Retina (tissue), 1 donor: ENCODE data around the gene IL10RB.

ENCODE experiments used
- DNase-seq: peaks from one replicate; pipeline ENCODE4 v3.0.0-alpha.2; 2016

IL10RB gene

DNA sequence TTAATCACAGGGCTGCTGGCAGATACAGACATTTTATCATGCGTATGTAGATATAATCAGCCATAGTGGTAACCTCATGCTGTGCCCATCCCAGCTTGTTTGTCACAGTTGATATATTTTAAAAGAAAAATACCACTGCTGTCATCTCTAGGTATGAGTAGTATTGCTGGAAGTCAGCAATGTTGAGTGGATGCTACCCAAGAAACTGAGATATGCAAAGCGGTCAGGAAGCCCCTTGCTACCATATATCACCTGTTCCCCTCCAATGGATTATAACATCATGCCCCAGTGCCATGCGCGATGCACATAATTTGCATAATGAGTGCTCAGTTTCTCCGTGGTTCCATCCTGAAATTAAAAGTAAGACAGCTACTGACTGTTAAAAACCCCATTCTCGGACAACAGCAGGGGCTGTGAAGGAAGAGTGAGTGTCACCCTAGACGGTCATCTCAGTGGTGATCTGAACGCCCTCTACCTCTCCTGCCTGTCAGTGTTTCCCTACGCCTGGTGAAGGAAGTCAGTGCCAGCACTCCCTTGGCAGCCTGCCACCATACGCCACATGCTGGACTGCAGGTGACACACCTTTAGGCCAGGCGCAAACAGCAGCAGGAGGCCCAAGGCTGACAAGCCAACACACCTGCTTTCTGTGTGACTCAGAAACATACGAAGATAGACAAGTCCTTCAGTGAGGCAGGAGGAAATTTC is 2.7 kb downstream of the IL10RB start:
- DNase-seq = no peak

DNA sequence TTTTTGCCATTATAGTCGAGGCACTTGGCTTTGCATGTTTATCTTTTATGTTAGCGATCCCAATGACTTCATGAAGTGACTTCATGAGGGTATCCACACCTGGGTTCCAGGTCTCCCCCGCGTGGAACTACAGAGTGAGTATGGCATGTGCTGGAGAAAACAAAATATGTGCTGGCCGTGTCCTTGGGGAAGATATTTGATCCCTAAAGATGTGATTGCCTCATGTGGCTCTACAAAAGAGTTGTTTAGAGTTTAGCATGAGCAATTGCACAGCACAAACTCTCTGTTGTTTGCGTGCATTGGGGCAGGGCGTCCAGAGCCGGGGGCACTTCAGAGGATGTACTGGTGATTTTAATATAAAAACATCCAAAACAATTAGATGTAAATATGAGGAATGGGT is 4.8 kb downstream of the IL10RB start:
- no peak for DNase-seq

DNA sequence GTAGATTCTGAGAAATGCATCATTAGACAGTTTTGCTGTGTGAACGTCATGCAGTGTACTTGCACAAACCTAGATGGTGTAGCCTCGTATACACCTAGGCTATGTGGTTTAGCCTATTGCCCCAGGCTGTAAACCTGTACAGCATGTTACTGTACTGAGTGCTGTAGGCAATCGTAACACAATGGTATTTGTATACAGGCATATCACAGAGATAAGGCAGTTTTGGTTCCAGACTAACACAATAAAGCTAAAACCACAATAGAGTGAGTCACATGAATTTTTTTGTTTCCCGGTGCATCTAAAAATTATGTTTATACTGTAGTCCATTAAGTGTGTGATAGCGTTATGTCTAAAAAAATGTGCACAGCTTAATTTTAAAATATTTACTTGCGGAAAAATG is 6.9 kb downstream of the IL10RB start:
- DNase-seq = no peak

DNA sequence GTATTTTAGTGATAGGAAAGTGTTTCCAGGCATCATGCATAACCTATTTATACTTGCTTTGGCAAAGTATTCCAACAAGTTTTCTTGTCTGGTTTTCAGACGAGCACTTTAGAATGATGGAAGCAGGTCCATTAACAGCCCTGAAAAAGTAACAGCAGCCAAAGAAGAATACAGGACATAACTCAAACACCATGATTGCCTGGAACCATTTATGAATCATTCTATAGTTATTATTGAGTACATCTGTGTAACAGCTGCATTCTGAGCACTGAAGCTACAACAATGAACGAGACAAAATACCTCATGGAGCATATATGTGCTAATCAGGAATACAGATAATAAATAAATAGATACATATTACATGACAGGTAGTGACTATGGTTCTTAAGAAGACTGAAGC is 12.6 kb downstream of the IL10RB start:
- no peak for DNase-seq

DNA sequence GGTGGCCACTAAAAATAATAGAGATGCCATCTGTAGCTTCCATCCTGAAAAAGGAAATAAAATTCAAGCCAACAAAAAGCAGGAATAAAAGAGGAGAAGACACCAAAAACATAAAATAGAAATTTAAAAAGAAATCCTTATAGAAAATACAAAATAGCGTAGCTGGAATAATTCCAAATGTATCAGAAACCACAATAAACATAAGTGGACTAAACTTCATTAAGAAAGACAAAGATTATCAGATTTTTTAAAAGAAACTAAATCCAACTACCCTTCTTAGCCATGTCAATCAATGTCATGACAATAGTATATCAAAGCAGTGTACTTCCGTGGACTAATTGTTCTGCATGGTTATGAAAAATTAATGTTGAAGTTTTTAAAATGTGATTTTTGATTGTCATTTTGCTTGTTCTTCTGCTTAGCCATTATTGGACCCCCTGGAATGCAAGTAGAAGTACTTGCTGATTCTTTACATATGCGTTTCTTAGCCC is 13.2 kb downstream of the IL10RB start:
- DNase-seq = no peak

DNA sequence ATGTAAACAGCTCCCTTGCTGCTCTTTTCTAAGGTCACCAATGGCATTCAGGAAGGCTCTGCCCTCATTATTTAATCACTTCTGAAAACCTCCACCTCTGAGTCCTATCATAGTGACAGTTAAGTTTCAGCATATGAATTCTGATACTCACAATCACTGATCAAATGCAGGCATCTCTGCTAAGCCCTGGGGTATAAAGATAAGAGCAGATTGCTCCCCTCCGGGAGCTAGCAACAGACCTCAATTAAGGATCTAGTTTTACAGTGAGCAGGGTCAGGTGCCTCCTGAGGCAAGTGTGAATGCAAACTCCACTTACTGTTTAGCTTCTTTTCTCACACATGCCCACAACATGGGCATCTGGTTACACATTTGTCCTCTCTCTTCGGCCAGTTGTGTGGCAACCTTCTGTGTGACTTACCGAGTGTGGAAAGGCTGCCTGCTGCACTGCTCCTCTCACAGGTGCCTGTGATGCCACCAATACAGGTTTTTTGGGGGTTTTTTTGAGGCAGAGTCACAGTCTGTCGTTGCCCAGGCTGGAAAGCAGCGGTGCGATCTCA is 15.0 kb downstream of the IL10RB start:
- DNase-seq = no peak

DNA sequence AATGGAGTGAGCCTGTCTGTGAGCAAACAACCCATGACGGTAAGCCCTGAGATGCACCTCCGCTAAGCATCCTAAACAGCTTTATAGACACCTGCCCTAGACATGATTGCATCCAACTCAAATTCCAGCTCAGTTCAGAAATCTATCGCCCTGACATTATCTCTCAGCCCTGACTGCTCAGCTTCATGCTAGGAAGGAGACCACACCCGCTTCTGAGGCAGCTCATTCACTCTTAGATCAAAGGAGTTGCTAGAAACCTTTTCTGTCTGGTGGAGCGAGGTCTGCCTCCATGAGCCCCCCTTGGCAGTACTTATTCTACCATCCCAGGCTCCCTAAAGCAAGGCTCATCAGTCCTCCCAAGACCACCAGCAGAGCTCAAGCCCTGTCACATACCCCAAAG is 17.0 kb downstream of the IL10RB start:
- DNase-seq = no peak

DNA sequence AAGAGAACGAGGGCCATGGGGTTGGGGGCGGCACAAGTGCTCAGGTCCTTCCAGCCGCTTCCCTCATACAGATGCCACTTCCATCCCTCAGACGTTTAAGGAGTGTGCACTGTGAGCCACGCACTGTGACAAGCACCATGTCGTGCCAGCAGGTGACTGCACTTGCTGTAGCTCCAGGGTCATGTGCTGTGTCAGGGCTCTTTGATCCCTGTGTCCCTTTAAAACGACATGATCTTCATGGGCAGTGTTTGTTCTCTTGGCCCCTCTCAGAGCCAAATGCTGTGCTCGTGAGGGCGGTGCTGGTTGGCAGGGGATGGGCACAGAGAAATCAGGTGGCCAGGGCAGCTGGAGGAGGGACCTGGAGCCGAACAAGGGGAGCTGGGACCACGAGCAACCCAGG is 19.9 kb downstream of the IL10RB start:
- no peak for DNase-seq

DNA sequence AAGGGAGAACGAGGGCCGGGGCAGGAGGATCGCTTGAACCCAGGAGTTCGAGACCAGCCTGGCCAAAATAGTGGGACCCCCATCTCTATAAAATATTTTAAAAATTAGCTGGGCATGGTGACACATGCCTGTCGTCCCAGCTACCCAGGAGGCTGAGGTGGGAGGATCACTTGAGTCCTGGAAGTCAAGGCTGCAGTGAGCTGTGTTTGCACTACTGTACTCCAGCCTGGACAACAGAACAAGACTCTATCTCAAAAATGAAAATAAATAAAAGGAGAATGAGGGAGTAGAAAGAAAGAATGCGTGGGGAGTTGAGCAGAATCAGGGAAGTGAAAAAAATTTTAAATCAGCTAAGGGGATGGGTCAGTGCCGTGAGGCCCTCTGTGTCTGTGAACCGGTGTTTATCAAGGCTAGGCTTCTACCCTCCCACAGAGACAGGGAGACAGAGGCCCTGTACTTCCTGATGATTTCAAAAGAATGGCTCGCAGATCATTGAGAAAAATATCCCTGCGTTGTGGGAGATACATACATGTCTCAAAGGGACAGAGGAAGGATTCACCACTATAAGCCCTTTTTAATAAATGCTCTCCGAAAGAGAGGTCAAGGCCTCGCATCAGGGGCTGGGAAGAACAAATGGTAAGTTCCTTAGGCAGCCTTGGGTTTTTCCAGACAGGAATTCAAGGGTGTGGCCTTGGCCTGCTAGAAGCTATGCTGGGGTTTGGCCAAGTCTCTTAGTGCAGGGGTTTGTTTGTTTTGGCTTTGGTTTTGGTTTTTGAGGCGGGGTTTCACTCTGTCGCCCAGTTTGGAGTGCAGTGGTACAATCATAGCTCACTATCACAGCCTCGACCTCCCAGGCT is 20.7 kb downstream of the IL10RB start:
- no peak for DNase-seq

DNA sequence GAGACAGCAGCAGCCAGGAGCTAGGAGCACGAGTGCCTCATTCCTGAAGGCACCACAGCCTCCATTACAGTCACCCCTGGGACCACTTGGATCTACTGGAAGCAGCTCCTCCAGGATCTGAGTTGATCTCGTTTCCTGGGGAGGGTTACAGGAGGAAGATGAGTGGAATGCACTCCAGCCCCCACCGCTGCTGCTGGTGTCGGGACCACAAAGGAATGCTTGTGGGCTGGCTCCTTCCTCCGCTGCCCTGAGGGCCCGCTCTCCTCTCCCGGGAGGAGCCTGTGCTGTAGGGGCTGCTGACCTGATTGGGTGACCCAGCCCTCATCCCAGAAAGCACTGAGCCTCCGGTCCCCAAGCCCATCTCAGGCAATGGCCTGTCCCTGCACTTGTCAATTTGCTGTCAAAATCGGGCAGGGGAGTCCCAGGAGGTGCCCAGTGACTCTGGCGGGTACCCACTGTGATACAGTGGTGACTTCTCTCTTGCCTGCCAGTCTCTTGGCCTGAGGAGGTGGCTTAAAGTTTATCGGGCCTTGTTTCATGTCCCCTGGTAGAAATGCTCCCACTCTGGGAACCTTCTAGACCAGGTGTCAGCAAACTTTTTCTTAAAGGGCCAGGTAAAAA is 23.1 kb downstream of the IL10RB start:
- DNase-seq = no peak

DNA sequence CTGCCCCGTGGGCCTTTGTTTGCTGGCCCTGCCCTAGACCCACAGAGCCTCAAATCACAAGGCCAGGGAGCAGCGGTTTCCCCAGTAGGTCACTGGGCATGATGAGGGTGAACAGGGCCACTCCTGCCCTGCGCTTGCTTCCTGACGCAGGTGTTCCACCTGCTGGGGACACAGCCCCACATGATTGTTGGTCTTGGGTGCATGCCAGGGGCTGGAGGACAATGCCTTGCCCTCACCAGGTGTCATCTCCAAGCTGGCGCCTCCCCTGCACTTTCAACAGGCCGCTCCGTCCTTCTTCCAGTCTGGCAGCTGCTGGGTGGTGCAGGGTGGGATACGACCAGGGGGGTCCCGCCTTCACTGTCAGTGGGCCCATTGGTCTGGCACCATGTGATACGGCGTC is 24.3 kb downstream of the IL10RB start:
- no peak for DNase-seq

DNA sequence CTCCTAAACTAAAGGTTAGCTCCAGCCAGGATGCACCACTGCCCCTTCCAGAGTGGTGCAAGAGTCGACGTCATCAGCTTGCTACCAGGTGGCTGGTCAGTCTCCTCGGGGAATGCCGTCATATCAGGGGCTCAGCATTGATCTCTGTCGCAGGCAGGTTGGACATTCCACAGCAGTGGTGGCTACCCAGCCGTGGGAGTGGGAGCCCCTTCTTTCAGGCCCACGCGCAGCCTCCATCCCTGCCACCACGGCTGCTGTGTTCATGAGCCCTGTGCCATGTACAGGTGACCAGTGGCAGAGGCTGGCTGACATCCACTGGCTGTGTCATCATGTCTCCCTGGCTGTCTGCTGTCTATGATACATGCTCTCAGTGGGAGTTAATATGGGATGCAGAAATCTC is 25.5 kb downstream of the IL10RB start:
- DNase-seq = no peak

DNA sequence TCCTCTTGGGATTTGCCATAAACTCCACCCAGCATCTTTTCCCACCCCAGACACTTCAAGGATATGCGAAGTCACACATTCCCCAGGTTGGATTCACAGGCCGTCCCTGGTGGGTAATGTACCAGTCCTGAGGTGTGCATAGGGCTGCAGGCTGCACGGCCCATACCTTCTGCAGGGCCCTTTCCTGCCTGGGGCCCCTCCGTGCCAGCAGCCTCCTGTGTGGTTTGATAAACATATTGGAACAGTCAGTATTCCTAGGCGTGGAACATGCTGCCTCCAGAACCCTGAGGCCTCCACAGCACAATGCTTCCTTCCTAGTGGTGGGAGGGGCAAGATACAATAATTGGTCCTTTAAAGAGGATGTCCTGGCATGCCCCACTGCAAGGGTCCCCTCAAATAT is 26.6 kb downstream of the IL10RB start:
- no peak for DNase-seq

DNA sequence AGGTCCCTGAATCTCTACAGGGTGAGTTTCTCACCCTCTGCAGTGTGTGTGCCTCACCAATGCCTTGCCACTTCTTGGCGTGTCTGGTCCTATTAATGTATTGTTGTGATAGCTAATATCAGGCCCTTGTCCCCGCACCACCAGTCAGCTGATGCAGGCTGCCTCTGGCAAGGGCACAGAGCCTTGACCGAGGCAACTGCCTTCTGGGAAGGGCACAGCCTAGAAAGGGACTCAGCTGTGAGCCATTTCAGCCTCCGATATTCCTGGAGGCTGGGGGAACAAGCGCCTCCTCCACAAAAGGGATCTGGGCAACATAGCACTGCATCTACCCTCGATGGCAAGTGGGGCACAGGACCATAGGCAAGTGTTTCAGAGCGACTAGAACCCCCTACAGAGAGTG is 27.0 kb downstream of the IL10RB start:
- DNase-seq = no peak

DNA sequence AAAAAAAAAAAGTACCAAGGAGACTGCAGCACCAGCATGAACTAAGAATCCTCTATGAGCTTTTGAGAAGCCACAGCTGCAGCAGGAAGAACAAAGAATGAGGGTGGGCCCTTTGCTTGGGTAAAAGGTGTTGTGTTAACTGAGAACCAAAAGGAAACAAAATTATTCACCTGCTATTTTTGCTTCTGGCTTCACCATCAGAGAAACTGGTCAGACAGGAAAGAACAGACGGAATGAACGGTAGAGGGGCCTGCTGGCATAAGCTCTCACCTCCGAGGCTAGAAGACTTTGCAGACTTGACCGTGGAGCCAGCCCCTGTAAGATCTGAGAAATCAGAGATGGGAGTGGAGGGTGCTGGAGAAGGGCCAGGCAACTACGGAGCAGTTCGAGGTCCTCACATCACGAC is 27.6 kb downstream of the IL10RB start:
- DNase-seq = no peak

DNA sequence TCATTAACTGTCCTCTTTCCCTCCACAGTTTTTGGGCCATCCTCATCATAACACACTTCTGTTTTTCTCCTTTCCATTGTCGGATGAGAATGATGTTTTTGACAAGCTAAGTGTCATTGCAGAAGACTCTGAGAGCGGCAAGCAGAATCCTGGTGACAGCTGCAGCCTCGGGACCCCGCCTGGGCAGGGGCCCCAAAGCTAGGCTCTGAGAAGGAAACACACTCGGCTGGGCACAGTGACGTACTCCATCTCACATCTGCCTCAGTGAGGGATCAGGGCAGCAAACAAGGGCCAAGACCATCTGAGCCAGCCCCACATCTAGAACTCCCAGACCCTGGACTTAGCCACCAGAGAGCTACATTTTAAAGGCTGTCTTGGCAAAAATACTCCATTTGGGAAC is 30.0 kb downstream of the IL10RB start:
- no peak for DNase-seq

DNA sequence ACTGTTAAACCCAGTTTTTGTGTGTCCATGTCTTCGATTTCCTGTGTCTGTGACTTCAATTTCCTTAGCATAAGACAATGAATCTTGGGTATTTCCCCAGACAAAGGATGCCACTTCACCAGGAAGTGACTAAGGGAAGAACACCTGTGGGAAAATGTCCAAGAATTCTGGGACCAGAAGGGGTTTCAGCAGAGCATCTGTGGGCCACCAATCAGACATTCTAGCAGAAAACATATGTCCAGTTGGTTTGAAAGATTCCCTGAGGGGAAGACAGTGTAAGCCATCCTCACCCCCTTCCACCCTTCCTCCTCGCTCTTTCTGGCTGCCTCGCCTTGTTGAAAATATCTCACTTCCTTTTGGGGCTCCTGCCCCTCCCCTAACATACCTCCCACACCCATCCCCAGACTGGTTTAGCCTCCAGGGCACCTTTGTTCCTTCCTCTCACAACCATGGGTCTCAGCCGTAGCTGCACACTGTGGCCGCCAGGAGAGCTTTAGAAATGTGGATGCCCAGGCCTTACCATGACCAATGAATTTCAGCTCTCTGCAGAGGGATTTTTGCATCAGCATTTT is 33.1 kb downstream of the IL10RB start:
- no peak for DNase-seq

DNA sequence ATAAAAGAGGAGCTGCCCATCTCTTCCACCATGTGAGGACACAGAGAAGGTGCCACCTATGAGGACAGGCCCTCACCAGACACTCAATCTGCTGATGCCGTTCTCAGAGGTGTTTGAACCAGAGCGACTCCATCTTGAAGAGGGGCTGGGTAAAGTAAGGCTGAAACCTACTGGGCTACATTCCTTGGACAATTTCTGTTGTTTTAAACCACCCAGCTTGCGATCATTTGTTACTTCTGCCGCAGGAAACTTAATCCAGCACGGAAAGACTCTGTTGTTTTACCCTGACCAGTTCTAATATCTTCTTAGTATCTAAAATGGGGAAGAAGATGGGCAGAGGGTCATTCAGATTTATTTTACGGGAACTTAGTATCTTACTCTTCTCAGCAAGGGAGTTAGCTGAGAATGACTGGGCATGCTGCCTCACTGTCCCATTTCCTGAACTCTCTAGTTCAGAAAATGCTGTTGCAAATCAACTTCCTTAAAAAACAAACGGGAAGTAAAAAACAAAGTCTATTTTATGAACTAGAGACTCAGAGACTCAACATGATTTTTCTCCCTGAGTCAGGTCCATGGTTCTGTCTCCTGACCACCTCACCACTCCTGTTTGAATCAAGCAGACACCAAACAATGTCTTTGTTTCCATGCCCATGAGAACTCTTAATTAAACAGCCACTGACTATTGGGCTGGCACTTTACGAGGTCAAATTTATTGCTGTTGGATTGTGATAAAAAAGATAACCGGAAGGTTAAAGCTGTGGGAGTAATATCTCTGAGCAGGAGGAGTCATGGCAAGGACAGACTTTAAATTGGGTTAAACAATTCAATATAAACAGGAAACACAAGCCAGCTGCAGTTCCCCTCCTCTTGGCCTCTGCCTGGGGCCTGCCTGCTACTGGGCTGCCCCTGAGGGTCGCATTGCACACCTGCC is 34.8 kb downstream of the IL10RB start:
- no peak for DNase-seq

DNA sequence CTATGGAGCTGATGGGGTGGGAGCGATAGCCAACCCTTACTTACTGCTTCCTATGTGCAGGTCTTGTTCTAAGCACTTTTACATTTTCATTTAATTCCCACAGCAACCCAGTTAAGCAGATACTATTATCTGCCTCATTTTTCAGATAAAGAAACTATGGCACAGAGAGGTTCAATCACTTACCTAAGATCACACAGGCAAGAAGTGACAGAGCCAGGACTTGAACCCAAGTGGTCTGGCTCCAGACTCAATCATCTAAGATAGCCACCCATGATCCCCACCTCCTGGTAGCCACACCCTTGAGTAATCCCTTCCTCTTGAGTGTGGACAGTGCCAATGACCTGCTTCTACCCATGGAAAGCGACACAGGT is 35.5 kb downstream of the IL10RB start:
- no peak for DNase-seq

DNA sequence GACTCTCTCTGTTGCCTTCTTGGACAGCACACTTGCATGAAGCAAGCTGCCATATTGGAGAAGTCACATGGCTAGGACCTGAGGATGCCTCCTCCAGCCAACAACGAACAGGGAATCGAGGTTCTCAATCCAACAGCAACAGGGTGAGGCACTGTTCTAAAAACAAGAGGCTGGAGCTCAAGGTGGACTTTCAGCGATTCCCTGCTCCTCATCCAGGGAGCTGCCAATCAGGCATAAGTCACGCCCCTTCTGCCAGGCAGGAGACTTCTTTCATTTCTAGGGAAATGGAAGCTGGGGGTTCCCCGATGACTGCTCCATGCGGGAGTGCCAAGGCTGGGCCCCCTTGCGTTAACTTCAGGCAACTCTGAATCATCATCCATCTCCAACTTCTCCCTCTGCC is 35.9 kb downstream of the IL10RB start:
- no peak for DNase-seq

DNA sequence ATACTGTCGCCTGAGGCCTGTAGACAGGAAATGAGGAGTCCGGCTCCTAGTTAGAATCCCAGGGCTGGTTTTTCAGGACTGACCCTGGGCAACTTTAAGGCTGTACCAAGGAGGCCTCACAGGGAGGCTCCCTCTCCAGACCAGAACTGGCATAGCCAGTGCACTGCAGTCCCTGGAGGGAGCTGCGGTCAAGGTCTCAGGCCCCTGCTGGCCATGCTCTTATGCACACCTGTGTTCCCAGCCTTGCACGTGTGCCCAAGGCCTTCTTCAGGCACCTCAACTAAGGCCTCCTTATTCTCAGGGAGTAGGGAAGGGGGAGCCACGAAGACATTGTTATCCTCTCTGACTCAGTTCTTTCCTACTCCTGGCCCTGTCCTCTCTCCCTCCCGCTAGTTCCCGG is 36.6 kb downstream of the IL10RB start:
- no peak for DNase-seq

DNA sequence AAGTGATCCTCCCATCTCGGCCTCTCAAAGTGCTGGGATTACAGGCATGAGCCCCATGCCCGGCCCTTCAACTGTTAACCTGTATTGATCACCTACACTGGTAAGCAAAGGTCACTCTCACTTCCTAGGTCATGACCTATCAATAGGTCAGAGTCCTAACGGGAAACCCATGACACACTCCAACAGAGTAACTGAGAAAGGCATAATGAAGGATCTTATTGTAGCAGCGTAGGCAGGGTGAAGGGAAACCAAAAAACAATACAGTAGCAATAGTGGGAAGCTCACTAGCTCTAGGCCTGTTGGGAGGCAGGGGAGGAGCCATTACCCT is 39.1 kb downstream of the IL10RB start:
- no peak for DNase-seq
